Measurements from ENCODE around the gene GRM2. TPM values are rescaled to one million over a fixed set of nuclear protein-coding genes. Genes with fewer than 3 reads are reported as not detected.

Gene GRM2
- total RNA-seq, 2 experiments from 2014 or later = 0.06 to 0.29 TPM

GRCh38 chr3:51696954-51697353 is 9.9 kb upstream of the GRM2 start:
- intact Hi-C loops (cut with micrococcal nuclease; ENCODE audit: unreplicated experiment) = no loop called here
- no peak for TF ChIP-seq EZH2phosphoT487 (IDR thresholded peaks at IDR 0.05; ENCODE audit: borderline replicate concordance, low read depth, low read length)
- TF ChIP-seq, protein P1, sequence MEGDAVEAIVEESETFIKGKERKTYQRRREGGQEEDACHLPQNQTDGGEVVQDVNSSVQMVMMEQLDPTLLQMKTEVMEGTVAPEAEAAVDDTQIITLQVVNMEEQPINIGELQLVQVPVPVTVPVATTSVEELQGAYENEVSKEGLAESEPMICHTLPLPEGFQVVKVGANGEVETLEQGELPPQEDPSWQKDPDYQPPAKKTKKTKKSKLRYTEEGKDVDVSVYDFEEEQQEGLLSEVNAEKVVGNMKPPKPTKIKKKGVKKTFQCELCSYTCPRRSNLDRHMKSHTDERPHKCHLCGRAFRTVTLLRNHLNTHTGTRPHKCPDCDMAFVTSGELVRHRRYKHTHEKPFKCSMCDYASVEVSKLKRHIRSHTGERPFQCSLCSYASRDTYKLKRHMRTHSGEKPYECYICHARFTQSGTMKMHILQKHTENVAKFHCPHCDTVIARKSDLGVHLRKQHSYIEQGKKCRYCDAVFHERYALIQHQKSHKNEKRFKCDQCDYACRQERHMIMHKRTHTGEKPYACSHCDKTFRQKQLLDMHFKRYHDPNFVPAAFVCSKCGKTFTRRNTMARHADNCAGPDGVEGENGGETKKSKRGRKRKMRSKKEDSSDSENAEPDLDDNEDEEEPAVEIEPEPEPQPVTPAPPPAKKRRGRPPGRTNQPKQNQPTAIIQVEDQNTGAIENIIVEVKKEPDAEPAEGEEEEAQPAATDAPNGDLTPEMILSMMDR (conservative IDR thresholded peaks at IDR 0.05; ENCODE audit: low read length) = no peak
- Histone ChIP-seq H3K9me2 (ENCODE audit: insufficient read depth, low read length) (no peaks in the 10 kb centered on the region), H3K9me3 (ENCODE audit: low read length) (no peaks in the 10 kb centered on the region), H2AFZ (ENCODE audit: low read length) (no peak overlapping the region), H3K4me3 (ENCODE audit: low read depth, low read length, poor library complexity, severe bottlenecking) (no peak overlapping the region), H3K79me2 (ENCODE audit: insufficient read depth, low read depth, low read length) (no peaks in the 10 kb centered on the region), H4K20me1 (ENCODE audit: insufficient read depth, low read length) (no peaks in the 10 kb centered on the region), H3K4me1 (ENCODE audit: insufficient read depth, low read length, poor library complexity, severe bottlenecking) (no peaks in the 10 kb centered on the region), H3K36me3 (ENCODE audit: insufficient read depth, low read length) (peaks cover 59% of the 10 kb centered on the region), H3K4me2 (ENCODE audit: low read length) (no peak overlapping the region), H3K27ac (ENCODE audit: low read depth, low read length, poor library complexity, severe bottlenecking) (no peak overlapping the region)
- POLR2A ChIA-PET = no interaction called here
- no TSS peak for BruUV-seq (replicated peaks)
- CTCF ChIA-PET (ENCODE audit: unreplicated experiment) = no interaction called here
- DNase-seq (ENCODE audit: low spot score) = no peak

DNA sequence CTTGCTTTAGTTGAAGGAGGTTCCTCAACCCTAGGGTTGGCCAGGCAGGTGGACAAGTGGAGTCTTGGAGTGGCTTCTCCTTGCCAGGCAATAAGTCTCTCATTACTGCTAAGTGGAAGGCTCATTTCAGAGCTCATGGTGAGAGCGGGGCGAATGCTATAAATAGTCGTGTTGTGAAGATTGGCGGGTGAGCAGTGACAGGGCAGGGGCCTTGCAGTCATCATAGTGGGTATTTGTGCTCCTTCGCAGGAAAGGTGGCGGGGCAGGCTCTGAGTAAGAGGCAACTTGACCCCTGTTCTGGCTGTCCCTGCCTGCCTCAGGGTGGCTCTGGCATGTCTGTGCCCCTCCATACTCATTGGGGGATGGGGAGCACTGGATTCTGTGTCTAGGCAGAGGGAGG is 8.7 kb upstream of the GRM2 start:
- Histone ChIP-seq H3K27ac (ENCODE audit: low read depth, low read length, poor library complexity, severe bottlenecking) (no peak overlapping the region), H3K4me2 (ENCODE audit: low read length) (no peak overlapping the region), H3K9me2 (ENCODE audit: insufficient read depth, low read length) (no peaks in the 10 kb centered on the region), H3K4me1 (ENCODE audit: insufficient read depth, low read length, poor library complexity, severe bottlenecking) (no peaks in the 10 kb centered on the region), H3K9me3 (ENCODE audit: low read length) (no peaks in the 10 kb centered on the region), H3K4me3 (ENCODE audit: low read depth, low read length, poor library complexity, severe bottlenecking) (no peak overlapping the region), H3K79me2 (ENCODE audit: insufficient read depth, low read depth, low read length) (no peaks in the 10 kb centered on the region), H2AFZ (ENCODE audit: low read length) (no peak overlapping the region), H3K36me3 (ENCODE audit: insufficient read depth, low read length) (peaks cover 53% of the 10 kb centered on the region), H4K20me1 (ENCODE audit: insufficient read depth, low read length) (no peaks in the 10 kb centered on the region)
- DNase-seq (ENCODE audit: low spot score) = no peak
- TF ChIP-seq, protein P1 (conservative IDR thresholded peaks at IDR 0.05; ENCODE audit: low read length) = no peak
- no peak for TF ChIP-seq EZH2phosphoT487 (IDR thresholded peaks at IDR 0.05; ENCODE audit: borderline replicate concordance, low read depth, low read length)
- ChIA-PET CTCF (ENCODE audit: unreplicated experiment) (no interaction called here), POLR2A (interaction anchor here (0.6 kb wide), 1 partner anchor 106 kb away, joined by 8 read pairs; no protein-coding TSS in a partner anchor)
- intact Hi-C loops (cut with micrococcal nuclease; ENCODE audit: unreplicated experiment) = no loop called here
- BruUV-seq (replicated peaks) = no TSS peak

DNA sequence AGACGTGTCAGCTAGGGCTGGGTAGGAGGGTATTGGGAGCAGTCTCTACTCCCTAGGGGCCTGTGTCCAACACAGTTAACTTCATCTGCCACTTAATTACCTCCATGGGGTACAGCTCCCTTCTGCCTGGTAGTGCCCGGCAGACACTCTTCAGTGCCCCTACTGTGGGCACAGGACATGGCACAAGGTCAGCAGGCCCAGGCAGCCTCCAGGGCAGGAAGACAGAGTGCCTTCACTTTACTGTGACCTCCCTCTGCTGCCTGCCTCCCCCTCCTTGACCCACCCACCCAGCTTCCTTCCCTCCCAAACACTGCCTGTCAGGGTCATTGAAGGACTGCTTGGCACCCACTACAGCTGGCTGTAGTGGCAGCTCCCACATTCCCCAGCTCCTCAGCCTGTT is 6.5 kb upstream of the GRM2 start:
- CTCF ChIA-PET (ENCODE audit: unreplicated experiment) = interaction anchor here (0.6 kb wide), 1 partner anchor 1289 kb away, joined by 3 read pairs; no protein-coding TSS in a partner anchor
- DNase-seq (ENCODE audit: low spot score) = no peak
- BruUV-seq (replicated peaks) = no TSS peak
- no peaks in the 10 kb centered on the region for H4K20me1 ChIP-seq (ENCODE audit: insufficient read depth, low read length)
- H3K4me1 ChIP-seq (ENCODE audit: insufficient read depth, low read length, poor library complexity, severe bottlenecking) = no peaks in the 10 kb centered on the region
- H3K36me3 ChIP-seq (ENCODE audit: insufficient read depth, low read length) = peaks cover 52% of the 10 kb centered on the region
- intact Hi-C loops (cut with micrococcal nuclease; ENCODE audit: unreplicated experiment) = no loop called here
- POLR2A ChIA-PET = interaction anchor here (0.6 kb wide), 3 partner anchors 30 to 467 kb away, joined by 4 to 5 read pairs (median 4); no protein-coding TSS in a partner anchor
- TF ChIP-seq EZH2phosphoT487 (IDR thresholded peaks at IDR 0.05; ENCODE audit: borderline replicate concordance, low read depth, low read length) = no peak
- TF ChIP-seq, protein P1 (conservative IDR thresholded peaks at IDR 0.05; ENCODE audit: low read length) = no peak
- no peak overlapping the region for H3K4me3 ChIP-seq (ENCODE audit: low read depth, low read length, poor library complexity, severe bottlenecking)
- no peaks in the 10 kb centered on the region for H3K9me2 ChIP-seq (ENCODE audit: insufficient read depth, low read length)
- no peak overlapping the region for H3K4me2 ChIP-seq (ENCODE audit: low read length)
- no peaks in the 10 kb centered on the region for H3K9me3 ChIP-seq (ENCODE audit: low read length)
- no peak overlapping the region for H3K27ac ChIP-seq (ENCODE audit: low read depth, low read length, poor library complexity, severe bottlenecking)
- no peak overlapping the region for H2AFZ ChIP-seq (ENCODE audit: low read length)
- no peaks in the 10 kb centered on the region for H3K79me2 ChIP-seq (ENCODE audit: insufficient read depth, low read depth, low read length)
